NCI-H2081 (cell line): ENCODE results near the gene ITSN1.
"Not testable (repeated sequence)": the region's sequence is repeated elsewhere in the genome, so short reads cannot be mapped to it uniquely, and the experiment has no call there.

Experiments used
- DNase-seq, 2 experiments: peaks; one replicate each; lab custom pipeline; 2025; lab: John Stamatoyannopoulos, UW

ITSN1 gene

GRCh38 chr21:33892853-33893252, 250.6 kb downstream of the ITSN1 start:
- DNase-seq: no peak

GRCh38 chr21:33893917-33894316, 251.6 kb downstream of the ITSN1 start:
- no peak for DNase-seq

- peak; percentile 71 to 85 for DNase-seq
Measured at GRCh38 chr21:33894736-33895288, 252.5 kb downstream of the ITSN1 start.

- DNase-seq: no peak
Measured at GRCh38 chr21:33895356-33895755, 253.1 kb downstream of the ITSN1 start.

- no peak for DNase-seq
Measured at GRCh38 chr21:33896691-33897090, 254.4 kb downstream of the ITSN1 start.

- no peak for DNase-seq
Measured at GRCh38 chr21:33897098-33897497, 254.8 kb downstream of the ITSN1 start.

GRCh38 chr21:33897739-33898138, 255.4 kb downstream of the ITSN1 start:
- no peak for DNase-seq

GRCh38 chr21:33898586-33898985, 256.3 kb downstream of the ITSN1 start:
- DNase-seq: no peak

- DNase-seq: no peak
Measured at GRCh38 chr21:33899199-33899598, 256.9 kb downstream of the ITSN1 start.

GRCh38 chr21:33901412-33902288, 259.3 kb downstream of the ITSN1 start:
- peak; percentile 18 to 62 for DNase-seq

- no peak for DNase-seq
Measured at GRCh38 chr21:33902349-33902748, 260.0 kb downstream of the ITSN1 start.

- DNase-seq: no peak
Measured at GRCh38 chr21:33904041-33904440, 261.7 kb downstream of the ITSN1 start.

- DNase-seq: peak in 1 of 2 experiments; percentile 15
Measured at GRCh38 chr21:33908760-33909159, 266.5 kb downstream of the ITSN1 start.

GRCh38 chr21:33909756-33910155, 267.5 kb downstream of the ITSN1 start:
- DNase-seq: no peak

GRCh38 chr21:33914188-33914587, 271.9 kb downstream of the ITSN1 start:
- no peak for DNase-seq

GRCh38 chr21:33915368-33916199, 273.3 kb downstream of the ITSN1 start, which contains the start of gene ATP5PO:
Gene ATP5PO (minus strand): TSS chr21:33915804. CDS start chr21:33915763, 41 bp downstream.
- DNase-seq: peak; percentile 96 to 98

- DNase-seq: no peak
Measured at GRCh38 chr21:33916200-33916567, 273.9 kb downstream of the ITSN1 start.

GRCh38 chr21:33917421-33917820, 275.1 kb downstream of the ITSN1 start:
- no peak for DNase-seq

GRCh38 chr21:33924079-33924765, 281.9 kb downstream of the ITSN1 start:
- DNase-seq: peak; percentile 71 to 73

- DNase-seq: no peak
Measured at GRCh38 chr21:33924766-33925100, 282.4 kb downstream of the ITSN1 start.

- not testable (repeated sequence) for DNase-seq
Measured at GRCh38 chr21:33926248-33926647, 283.9 kb downstream of the ITSN1 start.
